HG02943 (cell line): ENCODE results near the gene PTPRN2.
"Not testable (repeated sequence)": the region's sequence is repeated elsewhere in the genome, so short reads cannot be mapped to it uniquely, and the experiment has no call there.

Source experiments
- ATAC-seq: cut with Tn5 transposase; IDR thresholded peaks from one replicate; pipeline ENCODE4 v1.9.1; 2021; ENCODE audit warnings: mild to moderate bottlenecking, low read depth, moderate library complexity; ENCODE audit not compliant: unreplicated experiment

PTPRN2 gene

GRCh38 chr7:157516311-157516710, 1071.3 kb downstream of the PTPRN2 start:
- ATAC-seq = no peak

- no peak for ATAC-seq
Observed at GRCh38 chr7:157515342-157516041, 1072.1 kb downstream of the PTPRN2 start.

- ATAC-seq = no peak
Observed at GRCh38 chr7:157514746-157515145, 1072.9 kb downstream of the PTPRN2 start.

GRCh38 chr7:157514306-157514705, 1073.3 kb downstream of the PTPRN2 start:
- no peak for ATAC-seq

GRCh38 chr7:157513682-157514081, 1073.9 kb downstream of the PTPRN2 start:
- no peak for ATAC-seq

GRCh38 chr7:157513162-157513621, 1074.4 kb downstream of the PTPRN2 start:
- ATAC-seq = no peak

- no peak for ATAC-seq
Observed at GRCh38 chr7:157509226-157509625, 1078.4 kb downstream of the PTPRN2 start.

- no peak for ATAC-seq
Observed at GRCh38 chr7:157508477-157508881, 1079.1 kb downstream of the PTPRN2 start.

- ATAC-seq = no peak
Observed at GRCh38 chr7:157507987-157508386, 1079.6 kb downstream of the PTPRN2 start.

GRCh38 chr7:157506268-157506667, 1081.4 kb downstream of the PTPRN2 start:
- no peak for ATAC-seq

GRCh38 chr7:157505646-157506045, 1082.0 kb downstream of the PTPRN2 start:
- ATAC-seq = no peak

- no peak for ATAC-seq
Observed at GRCh38 chr7:157503229-157503628, 1084.4 kb downstream of the PTPRN2 start.

- ATAC-seq = no peak
Observed at GRCh38 chr7:157502701-157503111, 1084.9 kb downstream of the PTPRN2 start.

GRCh38 chr7:157501581-157501980, 1086.0 kb downstream of the PTPRN2 start:
- no peak for ATAC-seq

- not testable (repeated sequence) for ATAC-seq
Observed at GRCh38 chr7:157500989-157501540, 1086.6 kb downstream of the PTPRN2 start.

- ATAC-seq = no peak
Observed at GRCh38 chr7:157500171-157500960, 1087.3 kb downstream of the PTPRN2 start.

- no peak for ATAC-seq
Observed at GRCh38 chr7:157499835-157500153, 1087.8 kb downstream of the PTPRN2 start.

GRCh38 chr7:157499121-157499834, 1088.3 kb downstream of the PTPRN2 start:
- ATAC-seq = no peak

- no peak for ATAC-seq
Observed at GRCh38 chr7:157498657-157499056, 1089.0 kb downstream of the PTPRN2 start.

- no peak for ATAC-seq
Observed at GRCh38 chr7:157497744-157498651, 1089.6 kb downstream of the PTPRN2 start.
